HPDE6-E6E7 (cell line): ENCODE data around the gene DDOST.

Source experiments
- DNase-seq: peaks from one replicate; pipeline ENCODE4 v3.0.0; 2011; ENCODE audit warnings: missing footprints; ENCODE audit errors: extremely low spot score

The DDOST gene

GRCh38 chr1:20661207-20662109, at the start of gene DDOST:
Gene DDOST, minus strand, starts transcription at chr1:20661369. Its CDS starts 19 bp downstream, at chr1:20661350.
- DNase-seq, result peak; percentile 99

- no peak for DNase-seq
Observed at GRCh38 chr1:20710469-20711284, 49.5 kb upstream of the DDOST start.

- no peak for DNase-seq
Observed at GRCh38 chr1:20709868-20710267, 48.7 kb upstream of the DDOST start.

DNA sequence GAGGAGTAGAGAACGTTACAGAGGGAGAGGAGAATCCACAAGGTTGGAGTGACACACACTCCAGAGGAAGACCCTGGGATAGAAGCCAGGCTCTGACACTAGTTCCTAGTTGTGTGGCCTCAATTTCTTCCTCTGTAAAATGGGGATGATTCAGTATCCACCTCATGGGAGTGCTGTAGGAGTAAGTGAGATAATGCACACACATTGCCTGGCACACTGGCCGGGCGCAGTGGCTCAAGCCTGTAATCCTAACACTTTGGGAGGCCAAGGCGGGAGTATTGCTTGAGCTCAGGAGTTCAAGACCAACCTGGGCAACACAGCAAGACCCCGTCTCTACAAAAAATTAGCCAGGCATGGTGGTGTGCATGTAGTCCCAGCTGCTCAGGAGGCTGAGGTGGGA, 47.7 kb upstream of the DDOST start:
- no peak for DNase-seq

- DNase-seq, result no peak
Observed at GRCh38 chr1:20708057-20708456, 46.9 kb upstream of the DDOST start.

- no peak for DNase-seq
Observed at GRCh38 chr1:20706841-20707240, 45.7 kb upstream of the DDOST start.

GRCh38 chr1:20705203-20705755, 44.1 kb upstream of the DDOST start:
- no peak for DNase-seq

GRCh38 chr1:20704390-20705202, 43.4 kb upstream of the DDOST start:
- no peak for DNase-seq

DNA sequence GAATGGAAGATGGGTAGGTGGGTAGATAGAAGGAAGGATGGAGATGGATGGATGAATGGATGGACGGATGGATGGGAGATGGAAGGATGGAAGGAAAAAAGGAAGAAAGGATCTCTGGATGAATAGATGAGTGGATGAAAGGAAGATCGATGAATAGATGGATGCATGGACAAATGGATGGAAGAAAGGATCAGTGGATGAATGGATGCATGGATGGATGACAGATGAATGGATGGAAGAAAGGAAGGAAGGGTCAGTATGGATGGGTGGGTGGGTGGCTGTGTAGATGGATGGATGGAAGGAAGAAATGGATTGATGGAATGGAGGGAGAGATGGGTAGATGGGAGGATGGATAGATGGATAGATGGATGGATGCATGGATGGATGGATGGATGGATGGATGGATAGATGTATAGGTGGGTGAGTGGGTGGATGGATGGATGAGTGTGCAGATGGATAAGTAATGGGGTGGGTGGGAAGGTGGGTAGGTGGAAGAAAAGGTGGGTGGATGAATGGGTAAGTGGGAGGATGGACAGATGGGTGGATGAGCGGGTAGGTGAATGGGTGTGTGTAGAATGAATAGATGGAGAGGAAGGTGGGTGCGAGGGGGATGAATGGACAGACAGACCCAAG, 42.1 kb upstream of the DDOST start:
- no peak for DNase-seq

- no peak for DNase-seq
Observed at GRCh38 chr1:20702416-20702815, 41.2 kb upstream of the DDOST start.

GRCh38 chr1:20701847-20702246, 40.7 kb upstream of the DDOST start:
- DNase-seq, result no peak

- no peak for DNase-seq
Observed at GRCh38 chr1:20701446-20701845, 40.3 kb upstream of the DDOST start.

- DNase-seq, result no peak
Observed at GRCh38 chr1:20700636-20701215, 39.6 kb upstream of the DDOST start.

GRCh38 chr1:20699558-20699957, 38.4 kb upstream of the DDOST start:
- no peak for DNase-seq

DNA sequence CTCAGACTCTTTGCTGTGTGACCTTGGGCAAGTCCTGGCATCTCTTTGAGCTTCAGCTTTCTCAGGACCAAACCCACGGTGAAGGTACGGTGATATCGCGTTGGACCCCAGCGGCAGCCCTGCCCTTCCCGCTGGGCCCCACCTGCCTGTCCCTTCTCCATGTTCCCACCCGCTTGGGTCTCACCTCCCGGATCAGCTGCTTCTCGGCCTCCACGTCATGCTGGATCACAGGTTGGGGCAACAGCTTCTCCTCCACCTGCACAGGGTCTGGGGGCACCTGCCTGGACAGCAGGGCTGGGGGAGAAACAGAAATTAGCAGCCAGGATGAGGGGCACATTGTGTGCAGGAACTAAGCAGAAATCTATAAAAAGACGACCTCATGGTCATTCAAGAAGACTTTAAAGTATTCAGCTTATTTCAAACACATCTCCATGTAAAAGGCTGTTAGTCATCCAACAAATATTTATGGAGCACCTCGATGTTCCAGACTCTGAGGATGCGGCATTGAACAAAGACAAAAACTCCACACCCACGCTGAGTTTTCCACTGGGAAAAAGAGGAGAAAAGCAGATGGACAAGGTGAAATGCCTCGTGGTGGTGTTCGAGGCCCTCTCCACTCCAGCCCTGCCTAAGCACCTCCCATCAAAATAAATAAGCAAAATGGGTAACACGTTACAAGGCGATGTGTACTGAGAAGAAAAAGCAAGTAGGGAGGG, 37.2 kb upstream of the DDOST start:
- DNase-seq, result no peak

- no peak for DNase-seq
Observed at GRCh38 chr1:20697563-20697962, 36.4 kb upstream of the DDOST start.

DNA sequence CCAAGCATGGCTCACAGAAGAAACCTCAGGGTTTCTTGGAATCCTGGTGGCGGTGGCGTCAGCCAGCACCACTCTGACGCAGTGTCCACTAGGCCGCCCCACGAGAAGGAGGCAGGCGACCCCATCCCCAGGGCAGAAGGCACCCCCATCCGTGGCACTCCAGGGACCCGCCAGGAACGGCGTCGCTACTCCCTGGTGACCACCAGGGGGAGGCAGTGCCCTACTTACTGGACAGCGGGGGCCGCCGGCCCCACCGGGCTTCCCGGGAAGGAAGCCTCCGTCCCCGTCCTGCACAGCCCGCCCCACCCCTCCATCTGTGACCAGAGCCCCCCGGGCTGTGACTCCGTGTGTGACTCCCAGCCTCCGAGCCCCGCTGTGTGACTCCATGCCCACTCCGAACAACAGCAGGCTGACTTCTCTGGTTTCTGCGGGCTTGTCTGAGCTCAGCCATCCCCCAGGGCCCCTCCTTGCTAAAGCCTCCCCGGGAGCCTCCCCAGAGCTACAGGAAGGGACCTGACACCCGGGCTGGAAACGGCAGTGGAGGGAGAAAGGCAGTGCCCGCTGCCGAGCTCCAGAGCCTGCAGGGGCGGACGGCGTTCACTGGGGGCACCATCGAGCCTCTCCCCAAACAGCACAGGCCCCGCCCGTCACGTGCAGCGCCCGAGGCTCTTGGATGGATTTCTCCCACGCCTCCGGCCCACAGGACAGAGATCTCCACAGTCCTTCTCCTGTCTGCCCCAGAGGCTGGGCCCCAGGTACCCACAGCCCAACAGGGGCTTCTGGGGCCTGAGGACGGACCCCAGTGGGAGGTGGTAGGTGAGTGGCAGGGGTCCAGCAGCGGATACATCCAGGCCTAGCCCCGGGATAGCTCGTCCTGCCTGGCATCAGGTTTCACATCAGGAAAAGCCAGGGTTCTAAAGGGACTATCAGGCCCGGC, 35.5 kb upstream of the DDOST start:
- DNase-seq, result peak; percentile 97

DNA sequence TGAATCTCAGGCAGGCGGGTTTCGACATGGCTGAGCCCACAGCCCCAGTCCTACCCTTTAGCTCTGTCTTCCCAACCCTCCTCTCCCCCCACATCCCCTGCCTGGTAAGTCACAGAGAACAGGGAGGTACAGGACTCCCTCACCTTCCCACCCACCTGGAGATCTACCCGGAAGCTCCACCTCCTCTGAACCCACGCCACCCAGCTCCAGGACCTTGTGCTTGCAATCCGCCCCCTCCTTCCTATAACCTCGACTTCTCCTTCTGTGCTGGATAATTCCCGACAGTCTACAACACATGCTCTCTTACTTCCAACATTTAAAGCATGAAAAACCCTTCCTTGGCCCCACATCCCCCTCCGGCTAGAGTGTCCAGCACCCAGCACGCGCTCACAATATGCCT, 34.3 kb upstream of the DDOST start:
- no peak for DNase-seq

GRCh38 chr1:20693623-20694022, 32.5 kb upstream of the DDOST start:
- no peak for DNase-seq
